T-helper 17 cell (primary cell): ENCODE results near the gene AAMP. TPM values are rescaled to one million over a fixed set of nuclear protein-coding genes. Genes with fewer than 3 reads are reported as not detected.

Source experiments
- ATAC-seq: fragments of 150-1000 bp; cut with Tn5 transposase; 2 replicates; pipeline ENCODE4 v1.10.0; 2021; ENCODE audit warnings: mild to moderate bottlenecking, moderate library complexity
- DNase-seq, 3 donors: peaks; one replicate each; pipeline versions ENCODE4 v3.0.0 to v3.0.0-alpha.2; 2020 to 2021
- H3K9me3 ChIP-seq: one replicate; pipeline ENCODE4 v1.7.0; 2013; ENCODE audit warnings: low read length, mild to moderate bottlenecking; ENCODE audit not compliant: control insufficient read depth, poor library complexity, severe bottlenecking
- H3K27ac Mint-ChIP-seq: one replicate; pipeline ENCODE4 v1.8.0; 2022; ENCODE audit warnings: mild to moderate bottlenecking, moderate library complexity, mixed read lengths
- H3K27me3 Mint-ChIP-seq: one replicate; pipeline ENCODE4 v1.8.0; 2022; ENCODE audit warnings: mixed read lengths
- H3K36me3 Mint-ChIP-seq: one replicate; pipeline ENCODE4 v1.8.0; 2022; ENCODE audit warnings: low read depth, mixed read lengths
- H3K4me1 Mint-ChIP-seq: one replicate; pipeline ENCODE4 v1.8.0; 2022; ENCODE audit warnings: mild to moderate bottlenecking, mixed read lengths
- H3K4me3 Mint-ChIP-seq: one replicate; pipeline ENCODE4 v1.8.0; 2022; ENCODE audit warnings: mild to moderate bottlenecking, moderate library complexity, mixed read lengths
- total RNA-seq, 4 donors: library from RNA in 2 of 4; stranded (reverse) in 2 of 4; gene quantifications; one replicate each; pipeline ENCODE4 v1.2.3 and lab custom pipeline; 2022 to 2026

AAMP gene
- total RNA-seq, 2 donors from 2014 or later = 46.8 to 47.0 TPM

DNA sequence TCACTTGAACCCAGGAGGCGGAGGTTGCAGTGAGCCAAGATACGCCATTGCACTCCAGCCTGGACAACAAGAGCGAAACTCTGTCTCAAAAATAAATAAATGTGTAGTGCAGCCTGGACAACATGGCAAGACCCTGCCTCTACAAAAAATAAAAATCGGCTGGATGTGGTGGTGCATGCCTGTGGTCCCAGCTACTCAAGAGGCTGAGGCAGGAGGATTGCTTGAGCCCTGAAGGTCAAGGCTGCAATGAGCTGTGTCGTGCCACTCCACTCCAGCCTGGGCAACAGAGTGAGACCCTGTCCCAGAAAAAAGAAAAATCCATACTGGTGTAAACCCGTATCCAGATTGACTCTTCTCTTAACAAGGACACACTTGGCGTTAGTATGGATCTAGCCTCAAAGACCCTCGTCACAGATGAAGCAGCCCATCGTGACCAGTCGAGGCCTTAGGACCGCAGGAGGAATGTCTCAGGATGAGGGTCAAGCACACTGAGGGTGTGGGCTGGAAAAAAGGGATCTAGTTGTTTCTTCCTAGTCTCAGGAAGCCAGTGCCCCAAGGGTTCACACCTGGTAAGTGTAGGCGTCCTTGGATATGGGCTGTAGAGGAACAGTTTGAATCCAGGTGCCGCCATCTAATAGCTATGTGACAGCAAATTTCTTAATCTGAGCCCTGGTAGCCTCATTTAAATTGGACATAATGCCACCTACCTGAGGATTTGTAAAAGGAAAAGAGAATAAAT, 13.2 kb downstream of the AAMP start:
- no peaks in the 10 kb centered on the region for H3K9me3 ChIP-seq
- DNase-seq = no peak
- H3K36me3 Mint-ChIP-seq = no peaks in the 10 kb centered on the region
- peaks cover 19% of the 10 kb centered on the region for H3K4me1 Mint-ChIP-seq
- peak; percentile 9 for ATAC-seq
- peak overlapping the region; percentile 79 for H3K4me3 Mint-ChIP-seq
- peak overlapping the region; percentile 81 for H3K27ac Mint-ChIP-seq
- H3K27me3 Mint-ChIP-seq = no peaks in the 10 kb centered on the region

DNA sequence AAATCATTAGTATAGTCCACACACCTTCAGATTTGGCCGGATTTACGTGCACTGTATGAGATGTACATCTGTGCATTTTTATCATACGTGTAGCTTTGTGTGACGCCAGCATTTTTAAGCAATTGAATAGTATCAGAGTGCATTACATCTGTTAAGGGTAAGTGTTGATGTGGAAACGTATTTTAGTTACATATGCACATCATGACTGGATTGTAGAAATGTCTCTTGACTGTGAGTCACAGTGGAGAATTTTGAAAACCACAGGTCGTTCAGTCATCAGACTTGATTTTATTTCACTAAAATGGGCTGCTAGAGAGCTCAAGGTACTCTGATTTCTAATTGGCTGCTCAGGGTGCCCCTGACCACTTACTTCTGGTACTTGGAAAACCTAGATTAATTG, 14.5 kb downstream of the AAMP start:
- no peaks in the 10 kb centered on the region for H3K9me3 ChIP-seq
- peaks cover 17% of the 10 kb centered on the region for H3K4me1 Mint-ChIP-seq
- ATAC-seq (no peak), DNase-seq (no peak)
- H3K27me3 Mint-ChIP-seq = no peaks in the 10 kb centered on the region
- H3K36me3 Mint-ChIP-seq = peaks cover 2% of the 10 kb centered on the region
- H3K27ac Mint-ChIP-seq = peak overlapping the region; percentile 81
- no peak overlapping the region for H3K4me3 Mint-ChIP-seq

DNA sequence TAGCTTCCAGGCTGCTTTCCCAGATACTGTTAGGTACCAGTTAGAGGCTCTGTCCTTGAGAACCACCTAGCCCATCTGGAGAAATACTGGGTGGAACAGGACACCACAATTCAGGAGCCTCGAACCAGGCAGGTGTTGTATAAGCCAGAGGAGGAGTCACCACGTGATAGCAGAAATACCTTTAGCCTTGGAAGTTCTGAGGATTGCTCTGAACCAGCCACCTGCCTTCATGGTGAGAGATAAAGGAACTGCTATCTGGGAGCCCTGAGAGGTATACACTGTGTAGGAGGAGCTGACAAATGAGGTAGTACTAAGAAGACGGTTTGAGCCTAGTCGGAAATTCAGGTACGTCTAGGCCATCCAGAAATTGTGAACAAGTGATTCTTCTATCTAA, 16.7 kb downstream of the AAMP start:
- Mint-ChIP-seq H3K27me3 (no peaks in the 10 kb centered on the region), H3K36me3 (peaks cover 2% of the 10 kb centered on the region), H3K27ac (peak overlapping the region; percentile 72), H3K4me3 (no peak overlapping the region), H3K4me1 (peaks cover 16% of the 10 kb centered on the region)
- DNase-seq (no peak), ATAC-seq (no peak)
- H3K9me3 ChIP-seq = no peaks in the 10 kb centered on the region

DNA sequence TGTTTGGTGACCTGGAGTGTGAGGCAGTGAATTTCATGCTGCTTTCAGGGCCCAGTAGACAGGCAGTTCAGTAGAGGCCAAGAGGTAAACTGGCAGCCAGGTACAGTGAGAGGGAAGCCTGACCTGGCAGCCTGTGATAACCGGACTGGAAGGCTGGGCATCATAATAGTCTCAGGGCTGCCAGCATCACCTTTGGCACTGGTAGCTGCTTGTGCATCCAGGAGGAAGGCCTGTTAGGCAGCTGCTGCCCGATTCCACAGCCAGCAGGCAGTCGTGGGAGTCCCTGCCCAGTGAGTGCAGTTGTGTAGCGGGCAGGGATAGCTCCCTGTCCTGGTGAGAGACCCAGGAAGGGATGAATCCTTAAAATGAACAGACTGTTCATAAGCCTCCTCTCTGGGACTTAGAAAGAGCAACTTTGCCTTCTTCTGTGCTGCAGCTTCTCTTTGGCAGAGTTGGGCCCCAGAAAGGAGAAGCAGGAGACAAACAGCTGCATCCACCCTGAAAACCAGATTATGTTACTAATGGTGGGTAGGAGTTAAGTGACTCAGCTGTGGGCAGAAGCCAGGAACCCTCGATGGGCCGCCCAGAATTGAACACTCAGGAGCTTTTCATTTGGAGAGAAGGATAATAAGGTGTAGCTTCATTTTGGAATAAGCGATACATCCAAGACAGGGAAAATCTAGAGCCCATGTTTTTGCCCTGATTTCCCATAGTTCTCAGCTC, 17.3 kb downstream of the AAMP start:
- Mint-ChIP-seq H3K36me3 (peaks cover 2% of the 10 kb centered on the region), H3K4me1 (peaks cover 15% of the 10 kb centered on the region), H3K4me3 (no peak overlapping the region), H3K27ac (peak overlapping the region; percentile 72), H3K27me3 (no peaks in the 10 kb centered on the region)
- no peak for ATAC-seq
- DNase-seq = no peak
- H3K9me3 ChIP-seq = no peaks in the 10 kb centered on the region

DNA sequence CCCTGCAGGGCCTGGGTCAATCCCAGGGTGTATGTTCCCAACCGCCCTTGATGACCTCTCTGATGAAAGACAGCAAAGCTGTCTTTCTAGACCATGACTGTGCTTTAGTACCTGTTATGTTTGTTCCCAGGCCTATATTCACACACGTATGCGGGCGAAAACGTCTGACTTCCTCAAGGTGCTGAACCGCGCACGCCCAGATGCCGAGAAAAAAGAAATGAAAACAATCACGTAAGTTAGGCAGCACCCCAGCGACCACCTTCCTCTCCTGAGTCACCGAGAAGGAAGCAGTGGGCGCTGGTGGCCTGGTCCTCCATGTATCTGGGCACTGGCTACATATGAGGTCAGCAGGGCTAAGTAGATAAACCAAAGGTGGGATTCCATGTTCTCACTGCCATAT, 20.2 kb downstream of the AAMP start:
- DNase-seq (no peak), ATAC-seq (no peak)
- H3K9me3 ChIP-seq = no peaks in the 10 kb centered on the region
- Mint-ChIP-seq H3K4me1 (peaks cover 5% of the 10 kb centered on the region), H3K27ac (no peak overlapping the region), H3K4me3 (no peak overlapping the region), H3K27me3 (no peaks in the 10 kb centered on the region), H3K36me3 (peaks cover 2% of the 10 kb centered on the region)

DNA sequence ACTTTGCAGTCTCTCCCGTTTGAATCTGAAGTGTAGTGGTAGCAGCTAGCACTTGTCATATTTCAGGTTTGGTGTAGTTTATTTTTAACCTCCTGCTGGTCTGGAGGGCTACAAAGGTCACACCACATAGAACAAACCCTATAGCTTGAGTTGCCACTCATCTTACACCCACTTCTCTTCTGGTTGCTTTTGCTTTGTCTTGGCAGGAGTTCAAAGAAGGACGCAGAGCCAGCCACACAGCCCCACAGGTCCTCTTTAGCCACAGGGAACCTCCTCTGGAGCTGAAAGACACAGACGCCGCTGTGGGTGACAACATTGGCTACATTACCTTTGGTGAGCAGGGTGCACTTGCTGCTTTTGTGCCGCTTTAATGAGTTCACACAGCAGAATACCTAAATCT, 24.7 kb downstream of the AAMP start:
- H3K36me3 Mint-ChIP-seq = no peaks in the 10 kb centered on the region
- DNase-seq = no peak

DNA sequence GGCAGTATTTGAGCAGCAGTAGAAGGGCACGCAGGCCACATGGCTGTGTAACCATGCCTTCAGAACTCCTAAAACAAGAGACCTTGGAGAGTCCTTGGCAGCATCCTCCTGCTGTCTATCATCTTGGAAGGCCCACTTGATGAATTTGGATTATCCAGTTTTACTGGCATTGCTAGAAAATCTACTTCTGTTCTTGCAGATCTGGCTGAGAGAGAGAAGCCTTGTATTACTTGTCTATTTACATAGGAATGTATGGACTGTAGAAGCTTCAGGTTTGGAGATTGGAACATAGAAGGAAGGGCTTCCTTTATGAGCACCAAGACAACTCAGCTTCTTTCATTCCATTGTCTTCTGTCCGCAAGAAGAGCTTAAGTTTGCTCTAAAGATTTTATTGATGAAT, 25.3 kb downstream of the AAMP start:
- ATAC-seq (no peak), DNase-seq (no peak)
- Mint-ChIP-seq H3K27me3 (no peaks in the 10 kb centered on the region), H3K4me1 (peaks cover 8% of the 10 kb centered on the region), H3K36me3 (no peaks in the 10 kb centered on the region), H3K4me3 (no peak overlapping the region), H3K27ac (peak overlapping the region; percentile 62)
- H3K9me3 ChIP-seq = no peaks in the 10 kb centered on the region

More for the DNA sequence above, 24.7 kb downstream of the AAMP start:
- no peak overlapping the region for H3K4me3 Mint-ChIP-seq
- peaks cover 12% of the 10 kb centered on the region for H3K4me1 Mint-ChIP-seq
- no peaks in the 10 kb centered on the region for H3K9me3 ChIP-seq
- no peaks in the 10 kb centered on the region for H3K27me3 Mint-ChIP-seq
- peak overlapping the region; percentile 62 for H3K27ac Mint-ChIP-seq
- no peak for ATAC-seq

DNA sequence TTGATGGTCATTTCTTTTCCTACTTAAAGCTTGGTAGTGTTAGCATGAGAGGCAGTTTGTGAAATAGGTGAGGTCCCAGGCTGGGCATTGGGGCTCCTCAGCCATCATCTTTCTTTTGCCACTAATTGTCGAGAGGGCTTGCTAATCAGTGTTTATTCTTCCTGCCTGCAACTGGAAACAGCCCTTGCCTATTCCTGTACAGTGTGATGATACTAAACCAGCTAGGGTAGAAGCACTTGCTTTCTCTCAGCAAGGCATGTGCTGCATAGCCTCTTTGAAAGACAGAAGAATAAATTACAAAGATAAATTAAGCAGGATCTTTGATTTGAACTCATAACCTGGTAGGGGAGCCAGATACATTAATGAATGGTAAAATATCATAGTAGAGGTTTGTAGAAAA, 25.7 kb downstream of the AAMP start:
- Mint-ChIP-seq H3K4me1 (peaks cover 8% of the 10 kb centered on the region), H3K4me3 (no peak overlapping the region), H3K36me3 (no peaks in the 10 kb centered on the region), H3K27me3 (no peaks in the 10 kb centered on the region), H3K27ac (peak overlapping the region; percentile 62)
- H3K9me3 ChIP-seq = no peaks in the 10 kb centered on the region
- ATAC-seq (no peak), DNase-seq (no peak)

DNA sequence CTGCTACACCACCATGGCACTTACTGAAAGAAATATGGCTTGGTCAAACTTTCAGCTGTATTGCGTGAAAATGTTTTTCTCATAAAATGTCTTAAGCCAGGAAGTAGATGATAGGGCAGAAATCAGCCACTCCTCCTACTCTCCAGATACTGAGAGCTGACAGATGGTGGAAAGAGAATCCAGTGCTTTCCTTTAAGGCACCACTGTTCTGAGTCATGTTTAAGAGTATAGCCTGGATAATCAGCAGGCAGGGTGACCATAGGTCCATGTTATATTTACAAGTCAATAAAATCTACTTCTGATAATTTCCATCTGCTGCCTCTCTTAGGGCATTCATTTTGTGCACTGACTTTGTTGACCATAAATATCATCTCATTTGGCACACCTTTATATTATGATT, 31.1 kb downstream of the AAMP start:
- Mint-ChIP-seq H3K27ac (peak overlapping the region; percentile 63), H3K36me3 (no peaks in the 10 kb centered on the region), H3K4me1 (peaks cover 13% of the 10 kb centered on the region), H3K27me3 (no peaks in the 10 kb centered on the region), H3K4me3 (no peak overlapping the region)
- DNase-seq = no peak
- no peaks in the 10 kb centered on the region for H3K9me3 ChIP-seq
- ATAC-seq = no peak

DNA sequence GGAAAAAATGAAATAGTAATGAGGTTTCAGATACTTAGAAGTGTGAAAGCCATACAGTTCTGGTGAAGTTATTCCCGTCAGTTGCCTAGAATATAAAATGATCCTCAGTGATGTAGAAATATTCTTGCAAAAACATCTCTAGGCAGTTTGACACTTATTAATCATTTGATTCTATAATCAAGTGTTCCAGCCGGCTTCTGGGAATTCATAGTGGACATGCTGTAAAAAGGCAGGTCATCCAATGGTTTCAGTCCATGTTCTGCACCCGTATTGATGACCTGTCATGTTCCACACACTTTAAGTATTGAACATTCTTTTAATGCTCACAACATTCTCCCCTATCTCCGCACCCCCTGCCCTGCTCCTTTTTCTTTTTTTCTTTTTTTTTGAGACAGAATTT, 33.1 kb downstream of the AAMP start:
- Mint-ChIP-seq H3K27me3 (no peaks in the 10 kb centered on the region), H3K27ac (no peak overlapping the region), H3K36me3 (peaks cover 4% of the 10 kb centered on the region), H3K4me1 (peaks cover 12% of the 10 kb centered on the region), H3K4me3 (no peak overlapping the region)
- ATAC-seq = no peak
- no peaks in the 10 kb centered on the region for H3K9me3 ChIP-seq
- DNase-seq = no peak

DNA sequence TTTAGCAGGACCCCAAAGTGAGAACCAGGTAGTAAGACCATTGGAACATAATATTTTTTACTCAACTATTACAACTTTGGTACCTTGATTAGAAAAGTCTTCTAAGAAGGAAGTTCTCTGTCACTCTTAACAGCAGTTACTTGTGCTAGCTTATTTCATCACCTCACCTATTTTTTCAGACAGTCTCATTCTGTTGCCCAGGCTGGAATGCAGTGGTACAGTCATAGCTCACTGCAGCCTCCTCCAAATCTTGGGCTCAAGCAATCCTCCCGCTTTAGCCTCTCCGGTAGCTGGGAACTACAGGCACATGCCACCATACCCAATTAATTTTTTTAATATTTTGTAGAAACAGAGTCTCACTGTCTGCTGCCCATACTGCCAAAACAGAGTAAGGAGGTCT, 34.9 kb downstream of the AAMP start:
- no peaks in the 10 kb centered on the region for H3K9me3 ChIP-seq
- Mint-ChIP-seq H3K4me3 (no peak overlapping the region), H3K27ac (peak overlapping the region; percentile 75), H3K4me1 (peaks cover 19% of the 10 kb centered on the region), H3K36me3 (peaks cover 6% of the 10 kb centered on the region), H3K27me3 (no peaks in the 10 kb centered on the region)
- ATAC-seq (no peak), DNase-seq (no peak)

DNA sequence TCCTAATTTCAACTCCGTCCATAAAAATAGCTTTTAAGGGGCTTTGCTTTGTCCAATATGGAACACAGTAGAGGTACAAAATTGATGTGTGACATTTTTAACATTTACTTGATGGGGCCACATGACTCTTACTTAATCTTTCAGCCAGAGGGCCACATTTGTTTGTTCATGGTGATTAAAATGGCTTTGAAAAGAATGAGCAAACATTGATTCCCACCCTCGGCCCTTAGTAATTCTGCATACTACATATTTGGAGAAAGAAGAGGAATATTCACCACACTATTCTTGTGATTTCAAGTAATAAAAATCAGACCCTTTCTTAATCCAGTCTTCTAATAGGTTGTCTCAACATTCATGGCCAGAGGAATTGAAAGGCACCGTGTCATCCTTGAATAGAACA, 35.4 kb downstream of the AAMP start:
- no peak overlapping the region for H3K4me3 Mint-ChIP-seq
- H3K27ac Mint-ChIP-seq = peak overlapping the region; percentile 68
- DNase-seq (no peak), ATAC-seq (no peak)
- H3K9me3 ChIP-seq = no peaks in the 10 kb centered on the region
- H3K36me3 Mint-ChIP-seq = peaks cover 6% of the 10 kb centered on the region
- H3K27me3 Mint-ChIP-seq = no peaks in the 10 kb centered on the region
- peaks cover 19% of the 10 kb centered on the region for H3K4me1 Mint-ChIP-seq

DNA sequence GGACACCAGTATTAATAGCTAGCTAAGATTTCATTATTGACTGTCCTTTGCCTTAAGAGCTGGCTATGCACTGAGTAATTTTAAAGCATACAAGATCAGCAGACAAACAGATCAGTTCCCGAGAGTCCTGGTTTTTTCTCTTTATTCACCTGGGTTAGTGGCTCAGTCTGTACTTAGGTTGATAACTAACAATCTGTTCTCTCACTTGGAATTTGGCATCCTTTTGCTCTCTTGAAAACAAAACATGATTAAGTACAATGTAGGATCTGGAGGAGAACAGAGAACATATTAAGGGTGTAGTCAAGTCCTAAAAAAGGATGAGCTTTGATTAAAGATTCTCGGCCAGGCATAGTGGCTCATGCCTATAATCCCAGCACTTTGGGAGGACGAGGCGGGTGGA, 36.4 kb downstream of the AAMP start:
- DNase-seq (no peak), ATAC-seq (no peak)
- peak overlapping the region; percentile 68 for H3K27ac Mint-ChIP-seq
- H3K9me3 ChIP-seq = no peaks in the 10 kb centered on the region
- H3K4me3 Mint-ChIP-seq = no peak overlapping the region
- H3K27me3 Mint-ChIP-seq = no peaks in the 10 kb centered on the region
- peaks cover 21% of the 10 kb centered on the region for H3K4me1 Mint-ChIP-seq
- peaks cover 6% of the 10 kb centered on the region for H3K36me3 Mint-ChIP-seq

DNA sequence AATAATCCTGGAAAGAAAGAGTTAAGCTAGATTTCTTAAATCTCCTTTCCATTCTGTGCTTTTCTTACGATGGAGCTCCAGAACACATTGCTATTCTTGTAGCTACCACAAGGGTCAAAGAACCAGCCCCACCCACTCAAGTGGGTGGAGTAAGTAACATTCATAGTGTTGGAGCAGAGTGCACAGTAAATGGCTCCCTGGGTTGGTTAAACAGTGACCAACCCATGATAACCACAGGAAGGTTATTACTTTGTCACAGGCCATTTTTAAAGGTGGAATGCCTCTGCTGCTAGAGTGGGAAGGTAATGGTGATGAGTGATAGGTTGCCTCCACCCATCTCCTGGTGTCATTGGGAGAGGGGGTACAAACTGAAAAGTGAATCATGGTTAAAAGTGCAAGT, 39.1 kb downstream of the AAMP start:
- DNase-seq (no peak), ATAC-seq (peak; percentile 62)
- H3K27me3 Mint-ChIP-seq = no peaks in the 10 kb centered on the region
- no peaks in the 10 kb centered on the region for H3K9me3 ChIP-seq
- peaks cover 29% of the 10 kb centered on the region for H3K4me1 Mint-ChIP-seq
- peak overlapping the region; percentile 59 for H3K4me3 Mint-ChIP-seq
- H3K36me3 Mint-ChIP-seq = peaks cover 6% of the 10 kb centered on the region
- peak overlapping the region; percentile 88 for H3K27ac Mint-ChIP-seq
